Stimulated activated CD4-positive, alpha-beta T cell treated with anti-CD3 and anti-CD28 coated beads, Interleukin-4, amount 100 ng/mL, for 24 hours (primary cell): ENCODE data around the gene VCX2.
"Not testable (repeated sequence)": the region's sequence is repeated elsewhere in the genome, so short reads cannot be mapped to it uniquely, and the experiment has no call there.

Source experiments
- DNase-seq: peaks from one replicate; pipeline ENCODE4 v3.0.0-alpha.2; 2020

Gene VCX2

GRCh38 chrX:8121391-8121790 lies 49.7 kb downstream of the VCX2 start:
- DNase-seq = not testable (repeated sequence)
